Hypothalamus (tissue), 51 donors: Measurements from ENCODE around the gene KLK2.
"Not testable (repeated sequence)": the region's sequence is repeated elsewhere in the genome, so short reads cannot be mapped to it uniquely, and the experiment has no call there.

ENCODE experiments used
- DNase-seq, 51 donors: peaks; one replicate each; lab custom pipeline; 2025; lab: John Stamatoyannopoulos, UW

The KLK2 gene

GRCh38 chr19:50891253-50891625 lies 18.0 kb downstream of the KLK2 start:
- DNase-seq = no peak

GRCh38 chr19:50893047-50893736 lies 20.0 kb downstream of the KLK2 start:
- DNase-seq = no peak

GRCh38 chr19:50894478-50895356 lies 21.5 kb downstream of the KLK2 start:
- DNase-seq = no peak

- not testable (repeated sequence) for DNase-seq
Observed at GRCh38 chr19:50896089-50896590, 22.9 kb downstream of the KLK2 start.

- DNase-seq = no peak
Observed at GRCh38 chr19:50896591-50897190, 23.5 kb downstream of the KLK2 start.

GRCh38 chr19:50897191-50897607 lies 24.0 kb downstream of the KLK2 start:
- no peak for DNase-seq

GRCh38 chr19:50897612-50898011 lies 24.4 kb downstream of the KLK2 start:
- DNase-seq = no peak

- no peak for DNase-seq
Observed at GRCh38 chr19:50898018-50898417, 24.8 kb downstream of the KLK2 start.

- DNase-seq = no peak
Observed at GRCh38 chr19:50899569-50899968, 26.3 kb downstream of the KLK2 start.

GRCh38 chr19:50902640-50903039 lies 29.4 kb downstream of the KLK2 start:
- no peak for DNase-seq

GRCh38 chr19:50906217-50906616 lies 33.0 kb downstream of the KLK2 start:
- peak in 3 of 51 donors; percentile 2 to 16 (median 5) for DNase-seq

GRCh38 chr19:50908336-50908735 lies 35.1 kb downstream of the KLK2 start:
- no peak for DNase-seq

- peak in 9 of 51 donors; percentile 3 to 31 (median 7) for DNase-seq
Observed at GRCh38 chr19:50909240-50910070, 36.2 kb downstream of the KLK2 start.

- no peak for DNase-seq
Observed at GRCh38 chr19:50910722-50911121, 37.5 kb downstream of the KLK2 start.

GRCh38 chr19:50911206-50912101 lies 38.2 kb downstream of the KLK2 start, which contains the start of gene KLK4:
TSS of gene KLK4 (minus strand) at chr19:50911395. CDS start at chr19:50910738, 657 bp downstream.
- no peak for DNase-seq

- DNase-seq = no peak
Observed at GRCh38 chr19:50912102-50912599, 38.9 kb downstream of the KLK2 start.

GRCh38 chr19:50912727-50913716 lies 39.8 kb downstream of the KLK2 start:
- DNase-seq = no peak

- DNase-seq = no peak
Observed at GRCh38 chr19:50916069-50916468, 42.8 kb downstream of the KLK2 start.
